SU-DHL-6 (cell line): ENCODE results near the gene RAD51.

Source experiments
- H2AFZ ChIP-seq: fragments of 200-600 bp; sonication (generic); 2 replicates; pipeline ENCODE4 v1.6.1; 2014; ENCODE audit warnings: low read depth, mild to moderate bottlenecking, moderate library complexity, mixed read lengths, antibody characterized with exemption, low read length; ENCODE audit not compliant: severe bottlenecking
- H3F3A ChIP-seq: fragments of 200-600 bp; shearing (Covaris generic); 2 replicates; pipeline ENCODE4 v1.6.0; 2016; ENCODE audit warnings: antibody characterized with exemption, mild to moderate bottlenecking; ENCODE audit not compliant: insufficient read depth
- H3K27ac ChIP-seq: fragments of 200-600 bp; sonication (generic); 2 replicates; pipeline ENCODE4 v1.5.1; 2016; ENCODE audit warnings: low read depth, mild to moderate bottlenecking, low read length, moderate library complexity, mixed read lengths
- H3K27me3 ChIP-seq: fragments of 200-600 bp; sonication (generic), shearing (Covaris generic); 2 replicates; pipeline ENCODE4 v1.6.0; 2014; ENCODE audit warnings: mild to moderate bottlenecking, low read length
- H3K36me3 ChIP-seq: fragments of 200-600 bp; sonication (generic); 2 replicates; pipeline ENCODE4 v1.6.1; 2014; ENCODE audit warnings: mild to moderate bottlenecking, low read length, mixed read lengths
- H3K4me2 ChIP-seq: fragments of 300-600, 200-600 bp; shearing (Covaris generic), sonication (generic); 2 replicates; pipeline ENCODE4 v1.6.0; 2014; ENCODE audit warnings: low read length, low read depth, mild to moderate bottlenecking; ENCODE audit not compliant: poor library complexity, severe bottlenecking
- H3K4me3 ChIP-seq: fragments of 200-600 bp; sonication (generic); 2 replicates; pipeline ENCODE4 v1.5.1; 2014; ENCODE audit warnings: antibody characterized with exemption, low read length, mild to moderate bottlenecking, mixed read lengths; ENCODE audit not compliant: insufficient read depth, poor library complexity, severe bottlenecking
- H3K79me2 ChIP-seq: fragments of 200-600 bp; sonication (generic); 2 replicates; pipeline ENCODE4 v1.6.1; 2014; ENCODE audit warnings: mild to moderate bottlenecking, low read length, moderate library complexity; ENCODE audit not compliant: insufficient read depth
- H3K9ac ChIP-seq: fragments of 200-600 bp; sonication (generic); 2 replicates; pipeline ENCODE4 v1.7.0; 2014; ENCODE audit warnings: mild to moderate bottlenecking, low read length
- H3K9me2 ChIP-seq: fragments of 200-600 bp; sonication (generic); replicated peaks from 2 replicates; pipeline ENCODE4 v1.6.1; 2014; ENCODE audit warnings: low read length; ENCODE audit not compliant: insufficient read depth
- H3K9me3 ChIP-seq: fragments of 200-600 bp; sonication (generic); 2 replicates; pipeline ENCODE4 v1.6.1; 2014; ENCODE audit warnings: low read length, mixed read lengths; ENCODE audit not compliant: insufficient read depth
- H4K20me1 ChIP-seq: fragments of 200-600 bp; sonication (generic); 2 replicates; pipeline ENCODE4 v1.6.1; 2014; ENCODE audit warnings: low read depth, mild to moderate bottlenecking, antibody characterized with exemption, low read length, moderate library complexity, mixed read lengths
- CTCF ChIP-seq: fragments of 200-600 bp; sonication (generic); IDR thresholded peaks from one replicate; pipeline ENCODE4 v1.5.1; 2017; ENCODE audit warnings: antibody characterized with exemption, mild to moderate bottlenecking, low read length, moderate library complexity; ENCODE audit not compliant: insufficient read depth, poor library complexity, severe bottlenecking
- EZH2phosphoT487 ChIP-seq: fragments of 200-600 bp; sonication (generic), shearing (Covaris generic); conservative IDR thresholded peaks from 2 replicates; pipeline ENCODE4 v1.6.1; 2018; ENCODE audit warnings: mild to moderate bottlenecking, antibody characterized with exemption, low read length, moderate library complexity, mixed read lengths

The RAD51 gene

DNA sequence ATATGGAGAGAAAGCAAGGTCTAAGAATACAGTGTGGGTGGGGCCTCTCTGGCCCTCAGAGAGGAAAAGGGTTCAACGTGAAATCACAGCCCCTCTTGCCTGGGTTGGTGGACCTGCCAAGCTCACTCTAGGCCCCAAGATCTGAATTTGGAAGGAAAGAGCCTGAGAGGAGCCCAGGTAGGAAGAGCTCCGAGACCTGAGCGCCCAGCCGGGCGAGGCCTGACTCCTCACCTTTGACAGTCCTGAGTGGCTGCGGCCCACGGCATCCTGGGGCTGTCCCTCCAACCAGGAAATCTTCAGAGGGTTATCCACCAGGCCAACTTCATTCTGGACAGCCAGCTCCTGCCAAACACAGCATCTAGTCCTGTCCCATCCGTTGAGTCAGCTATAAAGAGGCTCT, 78.5 kb downstream of the RAD51 start:
- H3K9me2 ChIP-seq, result no peaks in the 10 kb centered on the region
- no peaks in the 10 kb centered on the region for H3K36me3 ChIP-seq
- no peak overlapping the region for H3K9ac ChIP-seq
- no peak overlapping the region for H3K4me2 ChIP-seq
- no peaks in the 10 kb centered on the region for H4K20me1 ChIP-seq
- peaks cover 23% of the 10 kb centered on the region for H3F3A ChIP-seq
- no peak overlapping the region for H2AFZ ChIP-seq
- H3K4me3 ChIP-seq, result no peak overlapping the region
- H3K27ac ChIP-seq, result no peak overlapping the region
- no peaks in the 10 kb centered on the region for H3K9me3 ChIP-seq
- H3K27me3 ChIP-seq, result no peaks in the 10 kb centered on the region
- TF ChIP-seq EZH2phosphoT487, result no peak
- no peak for TF ChIP-seq CTCF
- H3K79me2 ChIP-seq, result no peaks in the 10 kb centered on the region

DNA sequence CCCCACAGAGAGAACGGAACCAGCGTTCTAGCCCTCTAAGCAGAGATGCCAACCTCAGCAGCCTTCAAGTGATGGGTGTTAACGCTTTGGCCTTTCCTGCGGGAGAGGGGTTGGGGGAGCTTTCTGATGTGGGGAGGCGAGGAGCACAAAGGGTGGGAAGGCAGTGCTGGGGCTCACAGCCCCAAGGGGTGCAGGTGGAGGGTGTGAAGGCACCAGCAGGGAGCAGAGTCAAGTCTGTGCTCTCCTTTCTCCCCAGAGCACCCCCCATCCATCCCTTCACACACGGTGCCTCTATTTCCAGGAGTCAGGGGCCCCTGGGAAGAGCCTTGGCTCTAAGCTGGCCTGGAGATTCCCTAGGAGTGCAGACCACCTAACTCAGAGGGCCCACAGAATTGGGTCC, 78.9 kb downstream of the RAD51 start:
- H3K4me2 ChIP-seq, result no peak overlapping the region
- no peak overlapping the region for H3K27ac ChIP-seq
- H3F3A ChIP-seq, result peaks cover 19% of the 10 kb centered on the region
- no peaks in the 10 kb centered on the region for H3K9me3 ChIP-seq
- H3K79me2 ChIP-seq, result no peaks in the 10 kb centered on the region
- H4K20me1 ChIP-seq, result no peaks in the 10 kb centered on the region
- no peaks in the 10 kb centered on the region for H3K27me3 ChIP-seq
- H3K36me3 ChIP-seq, result no peaks in the 10 kb centered on the region
- H3K4me3 ChIP-seq, result no peak overlapping the region
- no peak for TF ChIP-seq EZH2phosphoT487
- no peak for TF ChIP-seq CTCF
- H2AFZ ChIP-seq, result no peak overlapping the region
- H3K9me2 ChIP-seq, result no peaks in the 10 kb centered on the region
- no peak overlapping the region for H3K9ac ChIP-seq

GRCh38 chr15:40775007-40775406, 80.0 kb downstream of the RAD51 start:
- Histone ChIP-seq H2AFZ (no peak overlapping the region), H3K9ac (no peak overlapping the region), H3K9me3 (no peaks in the 10 kb centered on the region), H3K27me3 (no peaks in the 10 kb centered on the region), H3K79me2 (peaks cover 2% of the 10 kb centered on the region; the same call in 1 of the 2 replicates), H3K4me2 (no peak overlapping the region), H3K36me3 (no peaks in the 10 kb centered on the region), H3K9me2 (no peaks in the 10 kb centered on the region), H3K27ac (no peak overlapping the region), H3F3A (peaks cover 8% of the 10 kb centered on the region), H3K4me3 (no peak overlapping the region), H4K20me1 (no peaks in the 10 kb centered on the region)
- TF ChIP-seq EZH2phosphoT487 (no peak), CTCF (no peak)
